T47D (cell line): ENCODE results near the gene VNN1.
"Not testable (repeated sequence)": the region's sequence is repeated elsewhere in the genome, so short reads cannot be mapped to it uniquely, and the experiment has no call there.

ENCODE experiments used
- DNase-seq, 2 experiments: peaks; one replicate each; pipeline versions ENCODE4 v3.0.0 to v3.0.0-alpha.2; 2011 to 2012; ENCODE audit warnings: low read depth in 1 of 2, low spot score in 1 of 2
- JUND ChIP-seq: IDR thresholded peaks from 2 replicates; pipeline ENCODE4 v1.6.1; 2012; ENCODE audit warnings: low read depth
- in situ Hi-C: cut with HindIII; loops from 2 replicates; pipeline ENCODE4 v1.10.0; 2016; ENCODE audit warnings: low sequenced_read_pairs, low pct_unique_long_range_greater_than_20kb

Gene VNN1

GRCh38 chr6:132683543-132683942 is 30.3 kb downstream of the VNN1 start:
- in situ Hi-C loops: no loop called here
- no peak for TF ChIP-seq JUND
- no peak for DNase-seq

GRCh38 chr6:132679094-132679493 is 34.8 kb downstream of the VNN1 start:
- in situ Hi-C loops: not testable (repeated sequence)

GRCh38 chr6:132675749-132676148 is 38.1 kb downstream of the VNN1 start:
- no peak for DNase-seq
- no peak for TF ChIP-seq JUND
- in situ Hi-C loops: no loop called here

More at GRCh38 chr6:132679094-132679493, 34.8 kb downstream of the VNN1 start:
- not testable (repeated sequence) for DNase-seq

- in situ Hi-C loops: no loop called here
Measured at GRCh38 chr6:132675002-132675401, 38.9 kb downstream of the VNN1 start.

GRCh38 chr6:132673376-132674094 is 40.3 kb downstream of the VNN1 start:
- in situ Hi-C loops: no loop called here
- no peak for DNase-seq

More at GRCh38 chr6:132675002-132675401, 38.9 kb downstream of the VNN1 start:
- TF ChIP-seq JUND: no peak
- DNase-seq: no peak

GRCh38 chr6:132671295-132671694 is 42.6 kb downstream of the VNN1 start:
- TF ChIP-seq JUND: no peak
- in situ Hi-C loops: no loop called here

More at GRCh38 chr6:132673376-132674094, 40.3 kb downstream of the VNN1 start:
- no peak for TF ChIP-seq JUND

GRCh38 chr6:132669690-132670291 is 44.1 kb downstream of the VNN1 start:
- no peak for TF ChIP-seq JUND
- DNase-seq: peak; percentile 11 to 46
- in situ Hi-C loops: no loop called here

More at GRCh38 chr6:132671295-132671694, 42.6 kb downstream of the VNN1 start:
- no peak for DNase-seq

GRCh38 chr6:132666118-132666517 is 47.7 kb downstream of the VNN1 start:
- in situ Hi-C loops: no loop called here
- TF ChIP-seq JUND: no peak

GRCh38 chr6:132664309-132665034 is 49.4 kb downstream of the VNN1 start:
- in situ Hi-C loops: no loop called here
- no peak for TF ChIP-seq JUND

More at GRCh38 chr6:132666118-132666517, 47.7 kb downstream of the VNN1 start:
- DNase-seq: no peak

GRCh38 chr6:132663661-132664060 is 50.2 kb downstream of the VNN1 start:
- in situ Hi-C loops: no loop called here
- no peak for DNase-seq
- no peak for TF ChIP-seq JUND

More at GRCh38 chr6:132664309-132665034, 49.4 kb downstream of the VNN1 start:
- no peak for DNase-seq

GRCh38 chr6:132661906-132662305 is 51.9 kb downstream of the VNN1 start:
- no peak for TF ChIP-seq JUND
- DNase-seq: no peak
- in situ Hi-C loops: no loop called here

- in situ Hi-C loops: no loop called here
- TF ChIP-seq JUND: no peak
- DNase-seq: no peak
Measured at GRCh38 chr6:132659082-132659481, 54.8 kb downstream of the VNN1 start, which contains the start of gene TAAR1. Gene TAAR1, minus strand, starts transcription at chr6:132659182. Its CDS starts 13,179 bp downstream, at chr6:132646003.

- TF ChIP-seq JUND: no peak
- in situ Hi-C loops: no loop called here
- no peak for DNase-seq
Measured at GRCh38 chr6:132651062-132651461, 62.8 kb downstream of the VNN1 start.
